DOHH2 (cell line): ENCODE results near the gene KRT73.

Experiments
- EZH2phosphoT487 ChIP-seq: fragments of 200-600 bp; sonication (generic); IDR thresholded peaks from 2 replicates; pipeline ENCODE4 v1.6.1; 2017; ENCODE audit warnings: borderline replicate concordance, mild to moderate bottlenecking, antibody characterized with exemption, low read length, moderate library complexity, mixed read lengths
- TF ChIP-seq, protein P1 (sequence below): fragments of 200-600 bp; sonication (generic); IDR thresholded peaks from one replicate; pipeline ENCODE4 v1.5.1; 2014; ENCODE audit warnings: antibody characterized with exemption, mild to moderate bottlenecking, low read depth, low read length; ENCODE audit not compliant: poor library complexity, severe bottlenecking

DNA sequence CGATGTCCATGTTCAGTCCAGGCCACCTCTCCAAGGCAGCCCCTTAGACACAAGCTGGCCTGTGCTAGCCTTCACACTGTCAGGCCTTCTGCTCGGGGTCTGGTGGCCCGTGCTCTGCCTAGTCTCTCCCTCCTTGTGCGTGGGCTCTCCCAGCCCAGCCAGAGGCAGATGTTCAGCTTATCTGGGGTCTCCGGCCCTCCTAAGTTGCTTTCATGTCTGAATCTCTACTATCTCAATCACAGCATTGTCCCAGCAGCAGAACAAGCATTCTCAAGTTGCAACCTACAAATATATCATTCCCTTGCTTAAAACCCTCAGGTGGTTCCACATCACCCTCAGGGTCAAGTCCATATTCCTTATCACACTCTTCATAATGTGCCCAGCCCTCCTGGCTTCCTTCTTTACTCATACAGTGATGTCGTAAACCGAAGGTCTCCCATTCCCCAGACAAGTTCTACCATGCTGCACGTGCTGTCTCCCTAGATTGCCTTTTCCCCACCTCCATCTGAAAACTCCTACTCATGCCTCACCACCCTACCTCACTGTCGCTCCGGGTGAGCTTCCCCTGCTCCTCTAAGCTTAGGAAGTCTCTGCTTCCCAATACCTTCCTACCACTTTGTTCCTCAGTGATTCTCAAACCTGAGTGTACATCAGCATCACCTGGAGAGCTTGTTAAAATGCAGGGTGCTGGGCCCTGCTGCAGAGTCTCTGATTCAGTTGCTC is 1.5 kb downstream of the KRT73 start:
- TF ChIP-seq, protein P1, sequence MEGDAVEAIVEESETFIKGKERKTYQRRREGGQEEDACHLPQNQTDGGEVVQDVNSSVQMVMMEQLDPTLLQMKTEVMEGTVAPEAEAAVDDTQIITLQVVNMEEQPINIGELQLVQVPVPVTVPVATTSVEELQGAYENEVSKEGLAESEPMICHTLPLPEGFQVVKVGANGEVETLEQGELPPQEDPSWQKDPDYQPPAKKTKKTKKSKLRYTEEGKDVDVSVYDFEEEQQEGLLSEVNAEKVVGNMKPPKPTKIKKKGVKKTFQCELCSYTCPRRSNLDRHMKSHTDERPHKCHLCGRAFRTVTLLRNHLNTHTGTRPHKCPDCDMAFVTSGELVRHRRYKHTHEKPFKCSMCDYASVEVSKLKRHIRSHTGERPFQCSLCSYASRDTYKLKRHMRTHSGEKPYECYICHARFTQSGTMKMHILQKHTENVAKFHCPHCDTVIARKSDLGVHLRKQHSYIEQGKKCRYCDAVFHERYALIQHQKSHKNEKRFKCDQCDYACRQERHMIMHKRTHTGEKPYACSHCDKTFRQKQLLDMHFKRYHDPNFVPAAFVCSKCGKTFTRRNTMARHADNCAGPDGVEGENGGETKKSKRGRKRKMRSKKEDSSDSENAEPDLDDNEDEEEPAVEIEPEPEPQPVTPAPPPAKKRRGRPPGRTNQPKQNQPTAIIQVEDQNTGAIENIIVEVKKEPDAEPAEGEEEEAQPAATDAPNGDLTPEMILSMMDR: no peak
- TF ChIP-seq EZH2phosphoT487: no peak
